ENCODE measurements around the gene ZNF263.
"Not testable (repeated sequence)": the region's sequence is repeated elsewhere in the genome, so short reads cannot be mapped to it uniquely, and the experiment has no call there.

Gene ZNF263

GRCh38 chr16:3271281-3271680 is 12.0 kb upstream of the ZNF263 start:
- not testable (repeated sequence) for ATAC-seq

GRCh38 chr16:3274490-3274889 is 8.8 kb upstream of the ZNF263 start:
- ATAC-seq = peak; percentile 92
- no peak for TF ChIP-seq TOX (CRISPR knock-in tag; IDR thresholded peaks at IDR 0.05; ENCODE audit: borderline replicate concordance)
- no peak for TF ChIP-seq TSHZ2 (CRISPR knock-in tag; IDR thresholded peaks at IDR 0.05)
- no peak for TF ChIP-seq BACH2 (CRISPR knock-in tag; IDR thresholded peaks at IDR 0.05; ENCODE audit: borderline replicate concordance)
- TF ChIP-seq CSDC2 (CRISPR knock-in tag; IDR thresholded peaks at IDR 0.05) = no peak
- TF ChIP-seq ZNF8 (CRISPR knock-in tag; IDR thresholded peaks at IDR 0.05) = no peak
- no peak for TF ChIP-seq ZFP30 (CRISPR knock-in tag; IDR thresholded peaks at IDR 0.05)

- ATAC-seq = no peak
- TF ChIP-seq PATZ1 (CRISPR knock-in tag; IDR thresholded peaks at IDR 0.05; ENCODE audit: borderline replicate concordance) (no peak), ZNF8 (CRISPR knock-in tag; IDR thresholded peaks at IDR 0.05) (no peak), ESRRG (CRISPR knock-in tag; IDR thresholded peaks at IDR 0.05) (no peak), ZNF565 (CRISPR knock-in tag; conservative IDR thresholded peaks at IDR 0.05; ENCODE audit: low read depth) (no peak), SNAI2 (CRISPR knock-in tag; IDR thresholded peaks at IDR 0.05) (no peak), OSR1 (CRISPR knock-in tag; IDR thresholded peaks at IDR 0.05) (no peak), GLIS3 (CRISPR knock-in tag; IDR thresholded peaks at IDR 0.05) (no peak), PPARA (CRISPR knock-in tag; IDR thresholded peaks at IDR 0.05; ENCODE audit: borderline replicate concordance) (no peak), CSRNP3 (CRISPR knock-in tag; IDR thresholded peaks at IDR 0.05) (no peak), CSDC2 (CRISPR knock-in tag; IDR thresholded peaks at IDR 0.05) (no peak), TOX (CRISPR knock-in tag; IDR thresholded peaks at IDR 0.05; ENCODE audit: borderline replicate concordance) (no peak), CREB5 (CRISPR knock-in tag; IDR thresholded peaks at IDR 0.05; ENCODE audit: low read depth) (no peak), ARNTL (CRISPR knock-in tag; IDR thresholded peaks at IDR 0.05; ENCODE audit: borderline replicate concordance, low read depth) (no peak), ISL1 (CRISPR knock-in tag; IDR thresholded peaks at IDR 0.05) (no peak), BACH2 (CRISPR knock-in tag; IDR thresholded peaks at IDR 0.05; ENCODE audit: borderline replicate concordance) (no peak), ZNF70 (CRISPR knock-in tag; IDR thresholded peaks at IDR 0.05) (no peak), RARB (CRISPR knock-in tag; IDR thresholded peaks at IDR 0.05) (no peak), TCF4 (CRISPR knock-in tag; IDR thresholded peaks at IDR 0.05; ENCODE audit: borderline replicate concordance) (no peak)
Observed at GRCh38 chr16:3274947-3275346, 8.3 kb upstream of the ZNF263 start.

- no peak for TF ChIP-seq TOX (CRISPR knock-in tag; IDR thresholded peaks at IDR 0.05; ENCODE audit: borderline replicate concordance)
- ATAC-seq = no peak
Observed at GRCh38 chr16:3276679-3277078, 6.6 kb upstream of the ZNF263 start.

GRCh38 chr16:3281222-3281820 is 2.0 kb upstream of the ZNF263 start:
- ATAC-seq = no peak
- TF ChIP-seq CSRNP3 (CRISPR knock-in tag; IDR thresholded peaks at IDR 0.05) = no peak
- no peak for TF ChIP-seq ZNF565 (CRISPR knock-in tag; conservative IDR thresholded peaks at IDR 0.05; ENCODE audit: low read depth)
- TF ChIP-seq OSR1 (CRISPR knock-in tag; IDR thresholded peaks at IDR 0.05) = no peak
- no peak for TF ChIP-seq TSHZ2 (CRISPR knock-in tag; IDR thresholded peaks at IDR 0.05)
- no peak for TF ChIP-seq PPARA (CRISPR knock-in tag; IDR thresholded peaks at IDR 0.05; ENCODE audit: borderline replicate concordance)
- TF ChIP-seq ZNF8 (CRISPR knock-in tag; IDR thresholded peaks at IDR 0.05) = no peak
- TF ChIP-seq GLIS3 (CRISPR knock-in tag; IDR thresholded peaks at IDR 0.05) = no peak
- no peak for TF ChIP-seq ZNF70 (CRISPR knock-in tag; IDR thresholded peaks at IDR 0.05)
- no peak for TF ChIP-seq ZC3H10 (CRISPR knock-in tag; IDR thresholded peaks at IDR 0.05)
- no peak for TF ChIP-seq ARNTL (CRISPR knock-in tag; IDR thresholded peaks at IDR 0.05; ENCODE audit: borderline replicate concordance, low read depth)
